HG02870 (cell line): ENCODE data around the gene RAB11FIP3.

ENCODE experiments used
- ATAC-seq: cut with Tn5 transposase; IDR thresholded peaks from one replicate; pipeline ENCODE4 v1.9.1; 2021; ENCODE audit warnings: mild to moderate bottlenecking, moderate library complexity; ENCODE audit not compliant: unreplicated experiment

RAB11FIP3 gene

GRCh38 chr16:549544-550263, 124.3 kb downstream of the RAB11FIP3 start:
- no peak for ATAC-seq

- ATAC-seq: no peak
These were observed 125.8 kb downstream of the RAB11FIP3 start for GRCh38 chr16:551210-551609.

- no peak for ATAC-seq
These were observed 126.7 kb downstream of the RAB11FIP3 start for GRCh38 chr16:552171-552570.

GRCh38 chr16:553601-554296, 128.3 kb downstream of the RAB11FIP3 start:
- no peak for ATAC-seq

GRCh38 chr16:554297-554621, 128.8 kb downstream of the RAB11FIP3 start:
- no peak for ATAC-seq

- no peak for ATAC-seq
These were observed 129.4 kb downstream of the RAB11FIP3 start for GRCh38 chr16:554640-555365.

GRCh38 chr16:555528-556473, 130.4 kb downstream of the RAB11FIP3 start:
- ATAC-seq: no peak

- ATAC-seq: no peak
These were observed 131.2 kb downstream of the RAB11FIP3 start for GRCh38 chr16:556474-557173.

GRCh38 chr16:557463-558297, 132.2 kb downstream of the RAB11FIP3 start:
- ATAC-seq: no peak

GRCh38 chr16:558298-559020, 133.0 kb downstream of the RAB11FIP3 start:
- no peak for ATAC-seq

- no peak for ATAC-seq
These were observed 133.6 kb downstream of the RAB11FIP3 start for GRCh38 chr16:559021-559380.

- ATAC-seq: no peak
These were observed 134.2 kb downstream of the RAB11FIP3 start for GRCh38 chr16:559411-560203.

GRCh38 chr16:560204-560700, 134.8 kb downstream of the RAB11FIP3 start, which contains the start of gene PRR35:
TSS of gene PRR35 (plus strand) at chr16:560394. CDS start at chr16:563295, 2,901 bp downstream.
- ATAC-seq: no peak

GRCh38 chr16:560701-561412, 135.4 kb downstream of the RAB11FIP3 start:
- no peak for ATAC-seq

GRCh38 chr16:561413-561794, 136.0 kb downstream of the RAB11FIP3 start:
- ATAC-seq: no peak

- no peak for ATAC-seq
These were observed 136.8 kb downstream of the RAB11FIP3 start for GRCh38 chr16:561957-562938.
